Superior temporal gyrus (tissue), 1 donor: Measurements from ENCODE around the gene MYBPHL.
"Not testable (repeated sequence)": the region's sequence is repeated elsewhere in the genome, so short reads cannot be mapped to it uniquely, and the experiment has no call there.

Experiments
- DNase-seq: peaks from one replicate; pipeline ENCODE4 v3.0.0-alpha.2; 2016; ENCODE audit errors: extremely low spot score

MYBPHL gene

GRCh38 chr1:109305991-109306390, 820 bp downstream of the MYBPHL start:
- DNase-seq: not testable (repeated sequence)

- peak; percentile 96 for DNase-seq
Observed at GRCh38 chr1:109304226-109304920, 2.4 kb downstream of the MYBPHL start.

- no peak for DNase-seq
Observed at GRCh38 chr1:109301874-109302273, 4.9 kb downstream of the MYBPHL start.

- no peak for DNase-seq
Observed at GRCh38 chr1:109300650-109301151, 6.1 kb downstream of the MYBPHL start.

GRCh38 chr1:109299558-109300343, 7.1 kb downstream of the MYBPHL start:
- DNase-seq: peak; percentile 96

- DNase-seq: peak; percentile 85
Observed at GRCh38 chr1:109298666-109299557, 7.9 kb downstream of the MYBPHL start.

GRCh38 chr1:109296782-109297181, 10.0 kb downstream of the MYBPHL start:
- DNase-seq: no peak

- DNase-seq: no peak
Observed at GRCh38 chr1:109295712-109296415, 10.9 kb downstream of the MYBPHL start.

- DNase-seq: no peak
Observed at GRCh38 chr1:109294481-109294880, 12.3 kb downstream of the MYBPHL start.

- DNase-seq: no peak
Observed at GRCh38 chr1:109293026-109293425, 13.8 kb downstream of the MYBPHL start.

GRCh38 chr1:109292364-109292763, 14.4 kb downstream of the MYBPHL start:
- no peak for DNase-seq

- peak; percentile 47 for DNase-seq
Observed at GRCh38 chr1:109290998-109291397, 15.8 kb downstream of the MYBPHL start.

GRCh38 chr1:109290137-109290536, 16.7 kb downstream of the MYBPHL start:
- DNase-seq: no peak

- DNase-seq: not testable (repeated sequence)
Observed at GRCh38 chr1:109286762-109287161, 20.0 kb downstream of the MYBPHL start.

GRCh38 chr1:109283748-109284600, 22.8 kb downstream of the MYBPHL start:
- peak; percentile 20 for DNase-seq

GRCh38 chr1:109282952-109283747, 23.7 kb downstream of the MYBPHL start, which contains the start of gene PSRC1:
PSRC1 (minus strand) TSS chr1:109283145.
- peak; percentile 98 for DNase-seq

GRCh38 chr1:109282497-109282951, 24.3 kb downstream of the MYBPHL start:
- no peak for DNase-seq

- peak; percentile 69 for DNase-seq
Observed at GRCh38 chr1:109281680-109282496, 24.9 kb downstream of the MYBPHL start.
